T-cell (primary cell): ENCODE results near the gene SLC41A1. TPM values are rescaled to one million over a fixed set of nuclear protein-coding genes. Genes with fewer than 3 reads are reported as not detected.
"Not testable (repeated sequence)": the region's sequence is repeated elsewhere in the genome, so short reads cannot be mapped to it uniquely, and the experiment has no call there.

Experiments
- ATAC-seq, 4 experiments: fragments of 200-7000 bp in 3 of 4; fragments of 150-1000 bp in 1 of 4; cut with Tn5 transposase; replicated peaks in 1 of 4; 1 replicate in 3 of 4; 2 replicates in 1 of 4; pipeline ENCODE4 v1.10.0; 2021; ENCODE audit warnings: moderate library complexity in 3 of 4, mild to moderate bottlenecking in 2 of 4, moderate number of reproducible peaks in 1 of 4
- CTCF ChIA-PET, 2 donors: fragments of 300-600 bp; sonication (Branson Sonifier 250); formaldehyde crosslinking; loops; one replicate each; lab custom pipeline; 2022; ENCODE audit warnings: antibody characterized with exemption in 2 of 2; lab: Charles Lee
- POLR2A ChIA-PET, 2 donors: fragments of 300-600 bp; sonication (Branson Sonifier 250); formaldehyde crosslinking; loops; one replicate each; lab custom pipeline; 2022; ENCODE audit warnings: antibody characterized with exemption in 2 of 2; lab: Charles Lee
- DNase-seq, 35 experiments: peaks; one replicate each; pipeline versions ENCODE4 v3.0.0 to v3.0.0-alpha.2; 2013 to 2023
- H3K27ac ChIP-seq: one replicate; pipeline ENCODE4 v1.5.1; 2013; ENCODE audit warnings: low read length
- H3K27me3 ChIP-seq, 2 experiments: replicated peaks in 1 of 2; 1 replicate in 1 of 2; 2 replicates in 1 of 2; pipeline versions ENCODE4 v1.6.1 to v1.7.0; 2013; ENCODE audit warnings: low read length in 1 of 2, mixed read lengths in 1 of 2; ENCODE audit not compliant: control insufficient read depth in 2 of 2, insufficient read depth in 2 of 2; ENCODE audit errors: extremely low read depth in 1 of 2
- H3K36me3 ChIP-seq, 2 donors: 1 replicate in 1 of 2; 2 replicates in 1 of 2; pipeline versions ENCODE4 v1.6.1 to v1.7.0; 2013; ENCODE audit warnings: low read length in 1 of 2; ENCODE audit not compliant: control insufficient read depth in 2 of 2, insufficient read depth in 1 of 2; ENCODE audit errors: extremely low read depth in 1 of 2
- H3K4me1 ChIP-seq, 2 experiments: 1 replicate in 1 of 2; 2 replicates in 1 of 2; pipeline versions ENCODE4 v1.6.1 to v1.7.0; 2013; ENCODE audit warnings: low read length in 2 of 2, mixed read lengths in 1 of 2; ENCODE audit not compliant: insufficient read depth in 2 of 2, control insufficient read depth in 1 of 2; ENCODE audit errors: extremely low read depth in 1 of 2
- H3K4me3 ChIP-seq, 2 donors: 1 replicate in 1 of 2; 2 replicates in 1 of 2; pipeline versions ENCODE4 v1.5.1 to v1.7.0; 2013; ENCODE audit warnings: mild to moderate bottlenecking in 2 of 2, low read length in 1 of 2, moderate library complexity in 1 of 2; ENCODE audit not compliant: control insufficient read depth in 1 of 2; ENCODE audit errors: extremely low read depth in 1 of 2
- H3K9me3 ChIP-seq: 2 replicates; pipeline ENCODE4 v1.7.0; 2013
- H3K27ac Mint-ChIP-seq, 2 donors: one replicate each; pipeline ENCODE4 v1.8.0; 2020 to 2021; ENCODE audit warnings: mild to moderate bottlenecking in 2 of 2, mixed read lengths in 2 of 2
- H3K27me3 Mint-ChIP-seq, 2 donors: one replicate each; pipeline ENCODE4 v1.8.0; 2021 to 2022; ENCODE audit warnings: mixed read lengths in 2 of 2
- H3K36me3 Mint-ChIP-seq: one replicate; pipeline ENCODE4 v1.8.0; 2021; ENCODE audit warnings: mixed read lengths
- H3K4me1 Mint-ChIP-seq, 3 donors: one replicate each; pipeline ENCODE4 v1.8.0; 2020 to 2022; ENCODE audit warnings: mixed read lengths in 3 of 3, mild to moderate bottlenecking in 1 of 3
- H3K4me3 Mint-ChIP-seq, 3 donors: one replicate each; pipeline ENCODE4 v1.8.0; 2020 to 2022; ENCODE audit warnings: mild to moderate bottlenecking in 3 of 3, mixed read lengths in 3 of 3, moderate library complexity in 3 of 3
- H3K9me3 Mint-ChIP-seq, 3 donors: one replicate each; pipeline ENCODE4 v1.8.0; 2020 to 2022; ENCODE audit warnings: mixed read lengths in 3 of 3
- WGBS: methylation state at CpG from one replicate; pipeline ENCODE4 v1.1.5; 2013; ENCODE audit warnings: missing lambda C conversion rate; ENCODE audit not compliant: insufficient coverage; 5-methylcytosine and 5-hydroxymethylcytosine counted together
- total RNA-seq, 35 experiments: library from RNA in 6 of 35; stranded (reverse) in 6 of 35; fragments of 120-200 nt in 1 of 35; gene quantifications; one replicate each; pipeline versions ENCODE4 v1.2.1 to v1.2.4 and lab custom pipeline; 2013 to 2026

The SLC41A1 gene
- total RNA-seq, 5 donors from 2014 or later (not counting 1 experiment from before 2014, with no cell fraction given) = 23.5 to 31.3 (median 27.4) TPM

DNA sequence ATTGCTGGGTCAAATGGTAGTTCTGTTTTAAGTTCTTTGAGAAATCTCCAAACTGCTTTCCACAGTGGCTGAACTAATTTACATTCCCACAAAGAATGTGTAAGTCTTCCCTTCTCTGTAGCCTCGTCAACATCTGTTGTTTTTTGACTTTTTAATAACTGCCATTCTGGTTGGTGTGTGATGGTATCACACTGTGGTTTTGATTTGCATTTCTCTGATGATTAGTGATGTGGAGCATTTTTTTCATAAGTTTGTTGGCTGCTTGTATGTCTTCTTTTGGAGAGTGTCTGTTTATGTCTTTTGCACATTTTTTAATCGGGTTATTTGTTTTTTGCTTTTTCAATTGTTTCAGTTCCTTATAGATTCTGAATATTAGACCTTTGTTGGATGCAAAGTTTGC, 10.3 kb upstream of the SLC41A1 start:
- POLR2A ChIA-PET = interaction anchor here in 1 of 2 donors (0.7 kb wide), 1 partner anchor 142 kb away, joined by 3 read pairs; no protein-coding TSS in a partner anchor
- H3K4me3 ChIP-seq, DNase-seq, H3K27me3 ChIP-seq, H3K4me3 Mint-ChIP-seq, H3K27me3 Mint-ChIP-seq, H3K9me3 Mint-ChIP-seq, H3K27ac ChIP-seq, H3K36me3 ChIP-seq, H3K9me3 ChIP-seq, CTCF ChIA-PET, ATAC-seq, H3K36me3 Mint-ChIP-seq, H3K27ac Mint-ChIP-seq: not testable (repeated sequence)
- H3K4me1 Mint-ChIP-seq = peaks cover 16 to 23% (median 17%) of the 10 kb centered on the region in 3 donors
- peaks cover 5 to 12% of the 10 kb centered on the region in 2 experiments for H3K4me1 ChIP-seq
- whole genome bisulfite sequencing = 60% methylated on average over 1 of the region's 2 CpGs

DNA sequence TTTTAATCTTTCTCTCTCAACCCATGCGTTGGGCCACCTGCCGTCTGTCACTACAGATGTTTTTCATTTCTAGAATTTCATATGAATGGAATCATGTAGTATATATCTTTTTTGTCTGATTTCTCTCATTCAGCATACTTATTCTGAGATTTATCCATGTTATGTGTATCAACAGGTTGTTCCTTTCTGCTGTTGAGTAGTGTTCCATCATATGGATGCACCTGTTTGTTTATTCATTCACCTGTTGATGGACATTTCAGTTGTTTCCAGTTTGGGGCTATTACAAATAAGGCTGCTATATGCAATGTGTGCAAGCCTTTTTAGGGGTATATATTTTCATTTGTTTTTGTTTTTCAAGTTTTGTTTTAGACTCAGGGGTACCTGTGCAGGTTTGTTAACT, 9.4 kb upstream of the SLC41A1 start:
- no peak for ATAC-seq
- H3K9me3 ChIP-seq = no peaks in the 10 kb centered on the region
- Mint-ChIP-seq H3K4me3 (no peak overlapping the region), H3K4me1 (peaks cover 17 to 24% (median 22%) of the 10 kb centered on the region in 3 donors), H3K9me3 (peaks cover 0 to 5% (median 0%) of the 10 kb centered on the region in 3 donors), H3K27ac (no peak overlapping the region), H3K27me3 (no peaks in the 10 kb centered on the region), H3K36me3 (no peaks in the 10 kb centered on the region)
- no peaks in the 10 kb centered on the region for H3K36me3 ChIP-seq
- H3K27me3 ChIP-seq = no peaks in the 10 kb centered on the region
- H3K4me1 ChIP-seq = peaks cover 5 to 12% of the 10 kb centered on the region in 2 experiments
- DNase-seq = no peak
- no peak overlapping the region for H3K27ac ChIP-seq
- CTCF ChIA-PET = no interaction called here
- H3K4me3 ChIP-seq = no peak overlapping the region
- POLR2A ChIA-PET = no interaction called here
- WGBS = no CpG with 5 or more reads among the region's 2 CpGs

DNA sequence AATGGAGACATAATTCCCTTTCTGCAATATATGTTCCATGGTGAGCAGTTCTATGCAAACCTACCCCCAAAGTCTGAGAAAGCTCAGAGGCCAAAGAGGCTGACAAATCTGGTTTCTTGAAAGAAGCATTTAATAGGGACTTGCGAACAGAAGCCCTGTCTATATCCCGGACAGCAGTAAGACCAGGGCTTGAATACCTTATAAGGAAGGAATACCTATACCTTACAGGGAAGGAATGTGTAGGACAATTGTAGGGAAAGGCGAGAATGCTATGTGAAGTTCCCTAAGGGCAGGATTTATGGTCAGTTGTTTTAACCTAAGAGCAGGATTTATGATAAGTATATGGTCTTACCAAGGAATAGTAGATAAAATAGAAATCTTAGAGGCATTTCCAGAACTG, 5.0 kb upstream of the SLC41A1 start:
- H3K27me3 Mint-ChIP-seq = no peaks in the 10 kb centered on the region
- POLR2A ChIA-PET = no interaction called here

DNA sequence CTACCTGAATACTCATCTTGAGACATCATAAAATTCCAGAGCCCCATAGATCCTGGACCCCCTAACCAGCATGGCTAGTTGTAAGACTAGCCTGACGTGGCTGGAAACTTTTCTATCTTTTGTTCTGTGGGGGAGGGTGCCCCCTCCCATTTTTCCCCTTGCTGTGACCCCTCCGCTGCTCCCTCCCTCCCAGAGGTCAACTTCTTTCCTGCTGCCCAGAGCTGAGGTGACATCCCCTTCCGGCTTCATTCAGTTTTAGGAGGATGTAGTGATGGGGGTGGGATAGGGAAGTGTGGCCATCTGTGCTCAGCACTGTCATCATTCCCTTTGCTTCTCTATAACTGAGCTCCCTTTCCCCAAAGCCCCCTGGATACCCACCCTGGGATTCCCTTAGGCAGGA, 4.4 kb upstream of the SLC41A1 start:
- peaks cover 11 to 14% of the 10 kb centered on the region in 2 experiments for H3K4me1 ChIP-seq
- ChIA-PET POLR2A (interaction anchor here in 1 of 2 donors (0.7 kb wide), 1 partner anchor 69 kb away, joined by 3 read pairs; no protein-coding TSS in a partner anchor), CTCF (interaction anchor here in 1 of 2 donors (0.6 kb wide), 1 partner anchor 57 kb away, joined by 3 read pairs; no protein-coding TSS in a partner anchor)
- peaks cover 0 to 9% of the 10 kb centered on the region in 2 experiments for H3K27me3 ChIP-seq
- H3K36me3 ChIP-seq = no peaks in the 10 kb centered on the region
- H3K27me3 Mint-ChIP-seq = no peaks in the 10 kb centered on the region
- H3K9me3 Mint-ChIP-seq = no peaks in the 10 kb centered on the region
- no peak overlapping the region for H3K27ac ChIP-seq
- DNase-seq = no peak
- no peak for ATAC-seq
- no peaks in the 10 kb centered on the region for H3K9me3 ChIP-seq
- H3K4me3 ChIP-seq = no peak overlapping the region
- no peak overlapping the region for H3K4me3 Mint-ChIP-seq
- H3K36me3 Mint-ChIP-seq = no peaks in the 10 kb centered on the region
- H3K27ac Mint-ChIP-seq = no peak overlapping the region
- no CpG with 5 or more reads among the region's 3 CpGs for WGBS
- H3K4me1 Mint-ChIP-seq = peaks cover 18 to 23% (median 23%) of the 10 kb centered on the region in 3 donors

More for the DNA sequence above, 5.0 kb upstream of the SLC41A1 start:
- no peaks in the 10 kb centered on the region for H3K9me3 ChIP-seq
- no peak for ATAC-seq
- H3K27me3 ChIP-seq = peaks cover 0 to 9% of the 10 kb centered on the region in 2 experiments
- Mint-ChIP-seq H3K27ac (no peak overlapping the region), H3K36me3 (no peaks in the 10 kb centered on the region), H3K4me1 (peaks cover 17 to 25% (median 21%) of the 10 kb centered on the region in 3 donors), H3K4me3 (no peak overlapping the region), H3K9me3 (no peaks in the 10 kb centered on the region)
- peaks cover 11 to 13% of the 10 kb centered on the region in 2 experiments for H3K4me1 ChIP-seq
- WGBS = no CpG with 5 or more reads among the region's 3 CpGs
- CTCF ChIA-PET = no interaction called here
- no peak for DNase-seq
- no peaks in the 10 kb centered on the region for H3K36me3 ChIP-seq
- no peak overlapping the region for H3K4me3 ChIP-seq
- H3K27ac ChIP-seq = no peak overlapping the region

DNA sequence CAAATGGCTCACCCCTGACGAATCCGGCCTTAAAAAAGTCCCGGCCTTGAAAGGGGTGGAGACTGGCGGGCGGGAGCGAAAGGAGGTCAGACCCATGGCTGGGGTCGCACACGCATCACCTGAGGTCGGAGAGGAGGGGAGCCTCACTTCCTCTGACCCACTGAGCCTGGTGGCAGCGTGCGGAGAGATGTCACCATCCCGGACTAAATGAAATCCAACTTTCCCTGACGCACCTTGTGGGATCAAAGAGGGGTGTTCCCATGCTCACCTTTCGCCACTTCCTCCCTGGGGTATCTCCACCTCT, 709 bp upstream of the SLC41A1 start:
- peak overlapping the region; percentile 63 to 79 for H3K27ac Mint-ChIP-seq
- H3K36me3 Mint-ChIP-seq = peaks cover 13% of the 10 kb centered on the region
- WGBS = 2% methylated on average over 9 of the region's 14 CpGs
- H3K4me1 Mint-ChIP-seq = peaks cover 50 to 56% (median 53%) of the 10 kb centered on the region in 3 donors
- H3K4me3 Mint-ChIP-seq = peak overlapping the region; percentile 89 to 96 (median 93)
- CTCF ChIA-PET = no interaction called here
- ATAC-seq = no peak
- Histone ChIP-seq H3K4me3 (peak overlapping the region; percentile 90 to 93), H3K27me3 (peaks cover 0 to 9% of the 10 kb centered on the region in 2 experiments), H3K36me3 (no peaks in the 10 kb centered on the region), H3K4me1 (peaks cover 22 to 45% of the 10 kb centered on the region in 2 experiments), H3K9me3 (no peaks in the 10 kb centered on the region), H3K27ac (no peak overlapping the region)
- H3K27me3 Mint-ChIP-seq = no peaks in the 10 kb centered on the region
- POLR2A ChIA-PET = interaction anchor here in 1 of 2 donors (0.7 kb wide), 1 partner anchor 1191 kb away, joined by 3 read pairs; no protein-coding TSS in a partner anchor
- peak in 2 of 35 experiments; percentile 5 to 48 for DNase-seq
- no peaks in the 10 kb centered on the region for H3K9me3 Mint-ChIP-seq

DNA sequence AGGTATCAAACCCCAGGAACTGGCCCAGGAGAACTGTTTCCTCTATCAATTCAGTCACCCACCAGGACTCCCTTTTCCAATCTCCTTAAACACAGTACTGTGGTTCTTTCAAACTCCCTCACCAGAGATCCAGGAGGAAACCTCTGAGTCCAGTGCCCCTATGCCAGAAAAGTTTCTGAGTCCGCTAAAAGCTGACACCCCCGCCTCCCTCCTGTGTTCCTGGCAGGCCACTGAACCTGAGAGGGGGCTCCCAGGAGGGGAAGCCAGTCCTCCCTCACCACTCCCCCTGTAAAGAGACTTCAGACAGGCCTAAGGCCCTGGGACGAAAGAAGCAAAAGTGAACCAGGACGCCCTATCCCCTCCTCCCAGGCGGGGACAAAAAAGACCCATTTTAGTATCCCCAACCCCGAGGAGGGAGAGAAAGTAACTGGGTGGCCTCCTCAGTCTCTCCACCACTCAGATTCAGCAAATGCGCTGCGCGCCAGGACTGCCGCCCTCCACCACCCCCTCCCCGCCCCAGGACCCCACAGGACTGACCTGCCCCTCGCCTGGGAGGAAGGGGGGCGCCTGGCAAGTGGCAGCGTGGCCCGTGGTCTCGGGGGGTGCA, 624 bp downstream of the SLC41A1 start:
- H3K9me3 ChIP-seq = no peaks in the 10 kb centered on the region
- H3K4me3 ChIP-seq = peak overlapping the region; percentile 90 to 93
- H3K36me3 ChIP-seq = no peaks in the 10 kb centered on the region
- peaks cover 21 to 55% of the 10 kb centered on the region in 2 experiments for H3K4me1 ChIP-seq
- peaks cover 54 to 63% (median 60%) of the 10 kb centered on the region in 3 donors for H3K4me1 Mint-ChIP-seq
- DNase-seq (peak in 8 of 35 experiments; percentile 4 to 41 (median 14)), ATAC-seq (peak; percentile 4 to 17 (median 14))
- ChIA-PET CTCF (interaction anchor here (0.6 to 1.6 kb wide), 4 partner anchors 21 to 609 kb away, joined by 3 to 5 read pairs (median 4); no protein-coding TSS in a partner anchor), POLR2A (interaction anchor here in 1 of 2 donors (0.7 kb wide), 1 partner anchor 802 kb away, joined by 3 read pairs; no protein-coding TSS in a partner anchor)
- peaks cover 0 to 9% of the 10 kb centered on the region in 2 experiments for H3K27me3 ChIP-seq
- WGBS = 0% methylated on average over 3 of the region's 16 CpGs
- peak overlapping the region; percentile 88 to 94 for H3K27ac Mint-ChIP-seq
- peak overlapping the region; percentile 89 to 96 (median 91) for H3K4me3 Mint-ChIP-seq
- H3K36me3 Mint-ChIP-seq = peaks cover 18% of the 10 kb centered on the region
- H3K27ac ChIP-seq = peak overlapping the region; percentile 43
- no peaks in the 10 kb centered on the region for H3K27me3 Mint-ChIP-seq
- no peaks in the 10 kb centered on the region for H3K9me3 Mint-ChIP-seq
